HG03135 (cell line): ENCODE data around the gene RNF11.
"Not testable (repeated sequence)": the region's sequence is repeated elsewhere in the genome, so short reads cannot be mapped to it uniquely, and the experiment has no call there.

Experiments
- ATAC-seq: cut with Tn5 transposase; IDR thresholded peaks from one replicate; pipeline ENCODE4 v1.9.1; 2021; ENCODE audit warnings: mild to moderate bottlenecking, moderate library complexity; ENCODE audit not compliant: unreplicated experiment

The RNF11 gene

GRCh38 chr1:51227231-51227960 lies 8.7 kb upstream of the RNF11 start:
- ATAC-seq, result not testable (repeated sequence)

GRCh38 chr1:51228471-51228870 lies 7.6 kb upstream of the RNF11 start:
- not testable (repeated sequence) for ATAC-seq

- ATAC-seq, result no peak
Observed at GRCh38 chr1:51230501-51231078, 5.5 kb upstream of the RNF11 start.

GRCh38 chr1:51231120-51231519 lies 5.0 kb upstream of the RNF11 start:
- ATAC-seq, result no peak

DNA sequence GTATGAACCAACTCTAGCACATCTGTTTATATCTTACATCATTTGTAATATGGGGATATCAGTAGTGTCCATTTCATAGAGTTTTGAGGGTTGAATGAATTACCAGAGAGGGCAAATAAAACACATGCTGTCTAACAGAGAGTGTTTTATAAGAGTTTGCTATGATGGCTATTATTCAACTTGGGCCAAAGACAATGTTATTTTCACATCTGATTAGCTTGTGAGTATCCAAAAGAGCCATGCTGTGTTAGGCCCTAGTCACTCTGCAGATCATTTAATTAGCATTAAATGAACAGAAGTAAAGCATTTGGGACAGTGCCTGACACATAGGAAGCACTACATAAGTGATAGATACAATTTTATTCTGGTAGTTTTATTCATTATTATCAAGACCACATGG lies 4.2 kb upstream of the RNF11 start:
- no peak for ATAC-seq

- ATAC-seq, result not testable (repeated sequence)
Observed at GRCh38 chr1:51234236-51234635, 1.8 kb upstream of the RNF11 start.

- ATAC-seq, result peak; percentile 64
Observed at GRCh38 chr1:51234721-51235425, 1.2 kb upstream of the RNF11 start.

GRCh38 chr1:51236531-51237350 lies 668 bp downstream of the RNF11 start:
- ATAC-seq, result peak; percentile 18

- no peak for ATAC-seq
Observed at GRCh38 chr1:51237351-51238033, 1.4 kb downstream of the RNF11 start.

DNA sequence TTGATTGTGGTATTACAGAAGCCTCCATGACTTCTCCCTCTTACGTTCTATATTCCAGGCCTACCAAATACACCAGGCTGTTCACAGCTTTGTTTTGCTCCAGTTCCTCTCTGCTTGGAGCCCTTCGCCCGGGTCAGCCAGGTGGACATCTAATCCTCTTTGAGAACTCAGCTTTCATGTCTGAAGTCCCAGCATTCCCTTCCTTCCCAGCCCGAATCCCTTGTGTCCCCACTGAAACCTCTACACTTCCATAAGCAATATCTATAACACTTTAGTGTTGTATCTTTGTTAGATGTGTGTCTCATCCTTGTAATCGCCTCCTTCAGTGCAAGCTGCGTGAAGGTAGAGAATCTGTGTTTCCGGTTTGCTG lies 1.9 kb downstream of the RNF11 start:
- no peak for ATAC-seq

- ATAC-seq, result no peak
Observed at GRCh38 chr1:51240084-51240483, 4.0 kb downstream of the RNF11 start.

GRCh38 chr1:51241119-51241518 lies 5.0 kb downstream of the RNF11 start:
- no peak for ATAC-seq

DNA sequence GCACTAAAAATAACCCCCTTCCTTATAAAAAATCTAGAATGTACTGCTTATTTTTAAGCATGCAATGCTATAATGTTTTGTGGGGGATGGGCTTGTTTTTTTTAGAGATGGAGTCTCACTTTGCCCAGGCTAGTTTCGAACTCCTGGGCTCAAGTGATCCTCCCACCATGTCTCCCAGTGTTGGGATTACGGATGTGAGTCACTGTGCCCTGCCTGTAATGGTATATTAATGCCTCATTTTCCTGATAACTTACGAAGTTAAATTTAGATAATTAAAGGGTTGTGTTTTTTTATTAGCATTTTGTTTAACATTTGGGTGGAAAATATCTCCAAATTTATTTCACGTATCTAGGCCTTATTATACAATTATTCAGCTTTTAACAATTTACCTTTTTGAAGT lies 6.5 kb downstream of the RNF11 start:
- ATAC-seq, result no peak

DNA sequence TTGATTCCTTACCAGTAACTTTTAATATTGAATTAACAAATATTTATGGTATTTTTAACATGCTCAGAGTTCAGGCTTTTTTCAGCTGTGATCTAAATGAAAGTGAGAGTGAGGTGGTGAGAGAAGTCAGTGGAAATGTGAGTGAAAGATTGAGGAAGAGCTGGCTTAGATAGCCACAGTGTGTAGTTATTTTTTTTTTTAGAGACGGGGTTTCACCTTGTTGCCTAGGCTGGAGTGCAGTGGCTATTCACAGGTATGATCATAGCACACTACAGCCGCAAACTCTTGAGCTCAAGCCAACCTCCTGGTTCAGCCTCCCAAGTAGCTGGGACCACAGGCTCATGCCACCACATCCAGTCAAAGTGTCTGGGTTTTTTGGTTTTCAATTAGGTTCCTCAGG lies 10.9 kb downstream of the RNF11 start:
- ATAC-seq, result peak; percentile 84

GRCh38 chr1:51247499-51247898 lies 11.4 kb downstream of the RNF11 start:
- ATAC-seq, result no peak

GRCh38 chr1:51249445-51249844 lies 13.4 kb downstream of the RNF11 start:
- no peak for ATAC-seq

DNA sequence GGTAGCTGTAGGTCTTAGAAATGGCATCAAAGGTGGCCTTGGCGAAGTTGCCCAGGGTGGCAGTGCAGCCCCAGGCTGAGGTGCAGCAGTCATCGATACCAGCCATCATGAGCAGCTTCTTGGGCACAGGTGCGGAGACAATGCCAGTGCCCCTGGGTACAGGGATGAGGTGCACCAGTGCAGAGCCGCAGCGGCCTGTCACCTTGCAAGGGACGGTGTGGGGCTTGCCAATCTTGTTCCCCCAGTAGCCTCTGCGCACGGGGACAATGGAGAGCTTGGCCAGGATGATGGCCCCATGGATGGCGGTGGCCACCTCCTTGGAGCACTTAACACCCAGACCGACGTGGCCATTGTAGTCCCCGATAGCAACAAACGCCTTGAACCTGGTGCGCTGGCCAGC lies 14.7 kb downstream of the RNF11 start:
- not testable (repeated sequence) for ATAC-seq

- not testable (repeated sequence) for ATAC-seq
Observed at GRCh38 chr1:51251165-51251564, 15.1 kb downstream of the RNF11 start.

DNA sequence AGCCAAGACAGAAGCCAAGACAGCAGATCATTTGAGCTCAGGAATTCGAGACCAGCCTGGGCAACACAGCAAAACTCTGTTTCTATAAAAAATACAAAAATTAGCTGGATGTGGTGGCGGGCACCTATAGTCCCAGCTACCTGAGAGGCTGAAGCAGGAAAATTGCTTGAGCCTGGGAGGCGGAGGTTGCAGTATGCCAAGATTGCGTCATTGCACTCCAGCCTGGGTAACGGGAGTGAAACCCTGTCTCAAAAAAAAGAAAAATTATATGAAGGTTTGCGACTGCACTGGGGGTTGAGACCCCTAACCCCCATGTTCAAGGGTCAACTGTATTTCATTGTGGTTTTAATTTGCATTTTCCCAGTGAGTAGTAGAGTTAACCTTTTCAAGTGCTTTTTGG lies 16.3 kb downstream of the RNF11 start:
- ATAC-seq, result no peak

GRCh38 chr1:51253691-51254090 lies 17.6 kb downstream of the RNF11 start:
- no peak for ATAC-seq

GRCh38 chr1:51255331-51255730 lies 19.3 kb downstream of the RNF11 start:
- ATAC-seq, result no peak
